GM18526 (cell line): Measurements from ENCODE around the gene PLA2G2C.

Experiments
- POLR2A ChIP-seq: IDR thresholded peaks from 3 replicates; pipeline ENCODE4 v1.6.1; 2011; ENCODE audit not compliant: insufficient read length; ENCODE audit errors: extremely low read depth

PLA2G2C gene

GRCh38 chr1:20185834-20186782 is at the start of gene PLA2G2C, which contains the start of gene UBXN10:
Gene PLA2G2C, minus strand, starts transcription at chr1:20186518. Its CDS starts 9,155 bp downstream, at chr1:20177363.
Gene UBXN10, plus strand, starts transcription at chr1:20186096. Its CDS starts 4,466 bp downstream, at chr1:20190562.
- TF ChIP-seq POLR2A: no peak

GRCh38 chr1:20234788-20235535 is 48.6 kb upstream of the PLA2G2C start:
- no peak for TF ChIP-seq POLR2A

GRCh38 chr1:20233866-20234265 is 47.5 kb upstream of the PLA2G2C start:
- no peak for TF ChIP-seq POLR2A

GRCh38 chr1:20233394-20233793 is 47.1 kb upstream of the PLA2G2C start:
- no peak for TF ChIP-seq POLR2A

GRCh38 chr1:20229171-20229570 is 42.9 kb upstream of the PLA2G2C start:
- TF ChIP-seq POLR2A: no peak

GRCh38 chr1:20228314-20228825 is 42.1 kb upstream of the PLA2G2C start:
- no peak for TF ChIP-seq POLR2A

- TF ChIP-seq POLR2A: no peak
These were observed 41.4 kb upstream of the PLA2G2C start for GRCh38 chr1:20227704-20228103.

- TF ChIP-seq POLR2A: no peak
These were observed 38.2 kb upstream of the PLA2G2C start for GRCh38 chr1:20224546-20224945.

GRCh38 chr1:20223551-20224419 is 37.5 kb upstream of the PLA2G2C start:
- TF ChIP-seq POLR2A: no peak

- no peak for TF ChIP-seq POLR2A
These were observed 36.8 kb upstream of the PLA2G2C start for GRCh38 chr1:20223106-20223505.

- TF ChIP-seq POLR2A: no peak
These were observed 33.7 kb upstream of the PLA2G2C start for GRCh38 chr1:20220036-20220435.

- TF ChIP-seq POLR2A: no peak
These were observed 30.3 kb upstream of the PLA2G2C start for GRCh38 chr1:20216574-20216973.

- TF ChIP-seq POLR2A: no peak
These were observed 29.4 kb upstream of the PLA2G2C start for GRCh38 chr1:20215716-20216115.

- no peak for TF ChIP-seq POLR2A
These were observed 26.5 kb upstream of the PLA2G2C start for GRCh38 chr1:20212685-20213331.
